HepG2 (cell line): ENCODE measurements around the gene MED4. TPM values are rescaled to one million over a fixed set of nuclear protein-coding genes. Genes with fewer than 3 reads are reported as not detected.

Source experiments
- GATA4 ChIP-seq: sonication (generic); IDR thresholded peaks from 2 replicates; pipeline ENCODE4 v1.6.1; 2016; ENCODE audit warnings: antibody characterized with exemption, low read depth, borderline replicate concordance
- IRF9 ChIP-seq: sonication (generic); formaldehyde crosslinking; IDR thresholded peaks from 2 replicates; pipeline ENCODE4 v1.8.0; 2022; ENCODE audit warnings: missing genetic modification reagents, mild to moderate bottlenecking, borderline replicate concordance
- NR3C1 ChIP-seq: sonication (generic); formaldehyde crosslinking; IDR thresholded peaks from 2 replicates; pipeline ENCODE4 v1.4.0; 2020; ENCODE audit warnings: missing genetic modification reagents
- ONECUT2 ChIP-seq: sonication (generic); formaldehyde crosslinking; IDR thresholded peaks from 2 replicates; pipeline ENCODE4 v1.4.0; 2020; ENCODE audit warnings: missing genetic modification reagents
- REPIN1 ChIP-seq: sonication (generic); formaldehyde crosslinking; IDR thresholded peaks from 2 replicates; pipeline ENCODE4 v1.8.0; 2022; ENCODE audit warnings: missing genetic modification reagents, low read depth, mild to moderate bottlenecking, borderline replicate concordance
- RORA ChIP-seq: sonication (generic); formaldehyde crosslinking; IDR thresholded peaks from 2 replicates; pipeline ENCODE4 v1.5.0; 2020; ENCODE audit warnings: mild to moderate bottlenecking, missing genetic modification reagents, moderate library complexity
- TGIF2 ChIP-seq: IDR thresholded peaks from 2 replicates; pipeline ENCODE4 v1.6.1; 2016; ENCODE audit warnings: control low read depth, missing compliant biosample characterization
- ZC3H13 ChIP-seq: sonication (generic); formaldehyde crosslinking; IDR thresholded peaks from 2 replicates; pipeline ENCODE4 v1.8.1; 2023; ENCODE audit warnings: mild to moderate bottlenecking, missing genetic modification reagents, moderate library complexity
- ZNF232 ChIP-seq: sonication (generic); formaldehyde crosslinking; IDR thresholded peaks from 2 replicates; pipeline ENCODE4 v1.4.0; 2020; ENCODE audit warnings: missing genetic modification reagents, borderline replicate concordance
- ZNF407 ChIP-seq: sonication (generic); formaldehyde crosslinking; IDR thresholded peaks from one replicate; pipeline ENCODE4 v1.5.1; 2020; ENCODE audit warnings: mild to moderate bottlenecking, missing genetic modification reagents; ENCODE audit errors: not compliant biosample characterization
- polyA plus RNA-seq, 8 experiments: library from polyadenylated mRNA; depleted of rRNA in 3 of 8; stranded (reverse) in 7 of 8; unstranded in 1 of 8; fragments of >200 nt; fragmentation: Illumina TruSeq in 4 of 8; extraction: Trizol in 4 of 8; gene quantifications; 2 replicates each; pipeline versions ENCODE4 v1.2.1 to v1.2.3, GENCODE V29; 2011 to 2016; ENCODE audit warnings: low read depth in 4 of 8, missing spikeins in 1 of 8, mixed read lengths in 1 of 8; ENCODE audit not compliant: insufficient read depth in 1 of 8
- total RNA-seq, 5 experiments: library from RNA; depleted of rRNA; stranded (reverse); fragments of >200 nt; fragmentation: Illumina TruSeq; extraction: Trizol; gene quantifications; 2 replicates each; pipeline ENCODE4 v1.2.3, GENCODE V29; 2016; ENCODE audit warnings: low read depth in 1 of 5
- TF ChIP-seq, protein P1 (sequence below): sonication (generic); formaldehyde crosslinking; IDR thresholded peaks from 2 replicates; pipeline ENCODE4 v1.4.0; 2020; ENCODE audit warnings: mild to moderate bottlenecking, missing genetic modification reagents

The MED4 gene
- total and polyA plus RNA-seq, 2 of the 13 experiments (the other 11 are each of a cell fraction or from before 2014, with no cell fraction given) = 49.4 to 57.8 TPM

DNA sequence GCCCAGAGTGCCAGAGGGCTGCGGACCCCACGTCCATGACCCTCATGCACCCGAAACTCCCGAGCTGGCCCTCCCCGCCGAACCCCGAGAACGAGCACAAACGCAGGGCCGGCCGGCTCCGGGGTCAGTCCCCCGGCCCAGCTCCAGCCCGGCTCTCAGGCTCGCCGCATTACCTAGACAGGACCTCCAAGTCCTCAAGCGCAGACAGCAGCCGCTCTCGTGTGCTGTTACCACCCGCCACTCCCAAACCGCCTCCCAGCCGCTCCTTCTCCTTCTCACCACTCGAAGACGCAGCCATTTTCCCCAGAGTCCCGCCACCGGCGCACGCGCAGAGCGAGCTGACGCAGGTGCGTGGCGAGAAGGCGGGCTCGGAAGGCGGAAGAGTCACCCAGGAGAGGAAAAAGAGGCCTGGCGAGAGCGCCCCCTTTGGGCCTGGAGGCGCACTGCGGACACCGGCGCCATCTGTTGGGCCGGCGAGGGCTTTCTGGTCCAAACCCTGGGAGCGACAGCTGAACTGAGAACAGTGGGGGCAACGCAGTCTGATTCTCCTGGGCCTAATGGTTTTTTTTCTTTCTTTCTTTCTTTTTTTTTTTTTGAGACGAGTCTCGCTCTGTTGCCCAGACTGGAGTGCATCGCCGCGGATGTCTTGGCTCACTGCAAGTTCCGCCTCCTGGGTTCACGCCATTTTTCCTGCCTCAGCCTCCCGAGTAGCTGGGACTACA, at the start of gene MED4 (continued):
- no peak for TF ChIP-seq NR3C1 (CRISPR knock-in tag)
- TF ChIP-seq ZNF407 = no peak
- TF ChIP-seq ZC3H13 (CRISPR knock-in tag) = peak; percentile 68; the same call in 1 of the 2 replicates
- TF ChIP-seq RORA (CRISPR knock-in tag) = no peak
- 0 out of 2 replicates have a peak, but pooled peaks have one; percentile 21 for TF ChIP-seq ONECUT2 (CRISPR knock-in tag)
- TF ChIP-seq TGIF2 (CRISPR knock-in tag) = peak; percentile 68
- TF ChIP-seq, protein P1, sequence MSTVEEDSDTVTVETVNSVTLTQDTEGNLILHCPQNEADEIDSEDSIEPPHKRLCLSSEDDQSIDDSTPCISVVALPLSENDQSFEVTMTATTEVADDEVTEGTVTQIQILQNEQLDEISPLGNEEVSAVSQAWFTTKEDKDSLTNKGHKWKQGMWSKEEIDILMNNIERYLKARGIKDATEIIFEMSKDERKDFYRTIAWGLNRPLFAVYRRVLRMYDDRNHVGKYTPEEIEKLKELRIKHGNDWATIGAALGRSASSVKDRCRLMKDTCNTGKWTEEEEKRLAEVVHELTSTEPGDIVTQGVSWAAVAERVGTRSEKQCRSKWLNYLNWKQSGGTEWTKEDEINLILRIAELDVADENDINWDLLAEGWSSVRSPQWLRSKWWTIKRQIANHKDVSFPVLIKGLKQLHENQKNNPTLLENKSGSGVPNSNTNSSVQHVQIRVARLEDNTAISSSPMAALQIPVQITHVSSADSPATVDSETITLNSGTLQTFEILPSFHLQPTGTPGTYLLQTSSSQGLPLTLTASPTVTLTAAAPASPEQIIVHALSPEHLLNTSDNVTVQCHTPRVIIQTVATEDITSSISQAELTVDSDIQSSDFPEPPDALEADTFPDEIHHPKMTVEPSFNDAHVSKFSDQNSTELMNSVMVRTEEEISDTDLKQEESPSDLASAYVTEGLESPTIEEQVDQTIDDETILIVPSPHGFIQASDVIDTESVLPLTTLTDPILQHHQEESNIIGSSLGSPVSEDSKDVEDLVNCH (CRISPR knock-in tag) = no peak
- no peak; the same call in 1 of the 2 replicates for TF ChIP-seq GATA4
- peak; percentile 68; the same call in 1 of the 2 replicates for TF ChIP-seq REPIN1 (CRISPR knock-in tag)
- no peak for TF ChIP-seq ZNF232
- TF ChIP-seq IRF9 (CRISPR knock-in tag) = peak; percentile 87; the same call in 1 of the 2 replicates
